Limb (tissue), 2 donors: ENCODE results near the gene LEMD2.
A peak's percentile ranks its signal among the peaks of the same experiment; 100 is the strongest.

Experiments used
- DNase-seq, 2 donors: peaks; one replicate each; pipeline ENCODE4 v3.0.0-alpha.2; 2016; ENCODE audit errors: extremely low spot score in 2 of 2

Gene LEMD2

DNA sequence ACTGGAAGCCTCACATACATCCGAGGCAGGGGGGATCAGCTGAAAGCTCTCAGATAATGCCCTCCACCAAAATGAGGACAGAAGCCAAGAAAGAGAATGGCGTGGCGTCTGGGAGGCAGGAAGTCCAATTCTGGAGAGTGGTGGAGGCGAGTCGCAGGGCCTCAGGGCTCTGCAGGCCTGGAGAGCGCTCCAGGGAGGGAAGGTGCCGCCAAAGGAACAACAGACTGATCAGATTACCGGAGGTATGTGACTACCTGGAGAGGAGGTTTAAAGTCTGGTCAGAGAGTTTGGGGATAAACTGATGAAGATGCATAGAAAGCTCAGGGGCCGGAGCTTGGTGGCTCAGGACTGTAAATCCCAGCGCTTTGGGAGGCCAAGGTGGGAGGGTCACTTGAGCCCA, 31.0 kb downstream of the LEMD2 start:
- DNase-seq: no peak

DNA sequence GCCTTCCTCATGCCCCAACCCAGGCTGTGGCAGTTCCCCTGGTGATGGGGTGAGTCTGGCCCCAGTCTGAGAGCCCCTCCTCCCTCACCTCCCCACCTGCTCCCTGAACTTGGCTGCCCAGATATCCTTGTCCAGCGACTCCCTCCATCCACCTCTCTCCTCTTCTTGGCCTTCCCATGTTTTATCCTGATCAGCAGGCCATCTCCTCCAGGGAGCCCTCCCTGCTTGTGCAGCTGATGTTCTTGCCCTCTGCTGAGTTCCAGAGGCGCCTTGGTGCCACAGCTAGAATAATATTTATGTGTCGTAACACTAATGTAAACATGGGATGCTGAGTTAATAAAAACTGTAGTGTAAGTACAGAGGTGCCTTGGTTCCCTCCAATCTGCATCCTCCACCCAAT, 31.8 kb downstream of the LEMD2 start:
- DNase-seq: no peak

GRCh38 chr6:33756211-33756954, 32.5 kb downstream of the LEMD2 start:
- no peak for DNase-seq

- DNase-seq: no peak
Observed at GRCh38 chr6:33755070-33755869, 33.7 kb downstream of the LEMD2 start.

- DNase-seq: no peak
Observed at GRCh38 chr6:33754222-33754621, 34.7 kb downstream of the LEMD2 start.

GRCh38 chr6:33752646-33753015, 36.3 kb downstream of the LEMD2 start:
- DNase-seq: no peak

DNA sequence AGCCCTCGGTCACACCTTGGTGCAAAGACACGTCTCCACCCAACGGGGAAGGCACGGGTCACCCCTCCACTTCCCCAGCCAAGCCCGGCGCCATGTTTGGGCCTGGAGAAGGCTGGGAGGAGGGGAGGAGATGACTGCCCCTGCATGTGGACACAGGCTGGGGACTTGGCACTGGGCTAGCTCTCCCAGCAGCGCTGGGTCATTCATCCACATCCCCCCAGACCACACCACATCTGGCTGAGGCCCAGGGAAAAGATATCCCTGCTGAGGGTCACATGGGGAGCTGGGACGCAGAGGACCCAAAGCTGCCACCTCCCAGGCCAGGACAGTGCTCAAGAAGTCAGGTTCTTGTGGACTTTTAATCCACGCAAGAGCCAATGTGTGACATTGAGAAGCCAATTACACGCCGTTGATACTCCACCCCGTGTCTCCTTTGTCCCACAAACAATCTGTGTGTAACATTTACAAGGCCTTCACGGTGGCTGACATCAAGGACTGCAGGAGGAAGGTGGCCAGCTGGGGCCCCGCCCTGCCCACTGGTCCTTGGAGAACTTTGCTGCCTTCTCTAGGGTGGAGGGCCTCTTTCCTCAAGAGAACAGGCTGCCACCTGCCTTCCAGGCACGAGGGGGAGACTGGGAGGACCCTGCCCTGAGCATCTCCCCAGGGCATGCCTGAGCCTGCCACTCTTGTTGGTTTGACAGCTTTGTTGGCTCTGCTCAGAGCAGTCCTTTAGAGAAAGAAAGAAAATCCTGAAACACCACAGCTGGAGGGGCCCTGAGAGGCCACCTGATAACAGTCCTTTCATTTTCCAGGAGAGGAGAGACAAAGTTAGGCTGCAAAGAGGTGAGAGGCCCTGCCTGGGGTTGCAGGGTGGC, 36.9 kb downstream of the LEMD2 start:
- no peak for DNase-seq

DNA sequence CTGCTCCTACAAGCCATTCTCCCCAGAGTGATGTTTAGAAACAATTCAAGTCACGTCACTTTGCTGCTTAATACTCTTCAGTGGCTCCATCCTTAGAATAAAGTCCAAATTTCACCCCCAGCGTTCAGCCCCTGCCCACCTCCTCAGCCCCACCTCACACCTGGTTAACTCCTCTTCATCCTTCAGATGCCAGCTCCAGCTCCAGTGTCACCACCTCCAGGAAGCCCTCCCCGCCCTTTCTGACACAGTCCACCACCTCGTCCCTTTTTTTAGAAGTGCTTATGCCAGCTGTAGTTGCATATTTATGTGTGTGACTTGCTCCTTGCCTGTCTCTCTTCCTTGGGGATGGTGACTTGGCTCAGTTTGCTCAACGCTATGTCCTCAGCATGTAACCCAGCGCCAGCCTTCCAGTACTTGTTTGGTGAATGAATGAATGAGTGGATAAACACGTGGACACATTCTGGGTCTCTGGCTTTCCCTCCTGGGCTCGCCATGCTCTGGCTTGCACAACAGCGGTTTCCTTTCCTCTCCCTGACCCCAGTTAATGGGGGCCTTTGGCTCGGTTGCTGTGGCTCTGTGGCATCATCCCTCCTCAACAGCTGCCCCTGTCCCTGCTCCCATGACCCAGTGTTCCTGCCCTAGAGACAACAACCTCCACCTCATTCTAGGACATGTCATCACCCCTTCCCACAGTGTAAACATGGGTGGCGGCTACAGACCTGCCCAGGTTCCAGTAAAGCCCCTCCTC, 38.5 kb downstream of the LEMD2 start:
- no peak for DNase-seq

DNA sequence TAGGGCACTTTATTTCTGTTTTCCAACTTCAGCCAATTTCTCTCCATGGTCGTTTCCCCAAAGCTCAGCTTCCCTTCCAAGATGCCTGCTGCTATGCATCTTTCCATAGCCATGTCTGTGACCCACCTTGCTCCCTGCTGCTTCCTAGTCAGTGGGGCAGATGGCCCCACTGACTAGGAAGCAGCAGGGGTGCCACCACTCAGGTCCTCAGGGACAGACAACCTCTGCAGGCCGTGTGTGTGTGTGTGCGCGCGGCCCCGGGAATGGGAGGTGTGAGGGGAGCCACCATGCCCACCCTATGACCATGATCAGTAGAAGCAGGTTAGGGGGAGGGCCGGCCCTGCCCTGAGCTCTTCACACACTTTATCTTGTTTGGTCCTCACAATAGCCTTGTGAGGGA, 39.5 kb downstream of the LEMD2 start:
- DNase-seq: no peak

- no peak for DNase-seq
Observed at GRCh38 chr6:33748841-33749240, 40.1 kb downstream of the LEMD2 start.

DNA sequence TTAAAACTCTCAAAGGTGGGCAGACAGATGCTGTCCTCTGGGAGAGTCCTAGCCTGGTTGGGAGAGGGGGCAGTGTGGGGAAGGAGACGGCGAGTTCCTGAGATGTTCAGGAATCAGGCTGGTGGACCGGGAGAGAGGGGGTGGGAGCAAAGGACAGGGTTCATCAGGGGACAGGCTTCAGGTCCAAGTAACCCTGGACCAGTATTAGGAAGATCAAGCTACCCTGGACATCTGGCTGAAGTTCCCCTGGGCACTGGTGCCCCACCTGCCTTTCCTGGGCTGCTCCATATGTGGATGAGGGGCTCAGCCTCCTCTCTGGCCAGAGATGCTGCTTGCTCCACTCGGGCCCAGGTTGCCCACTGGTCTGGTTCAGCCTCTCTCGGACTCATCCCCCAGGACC, 41.1 kb downstream of the LEMD2 start:
- DNase-seq: no peak

GRCh38 chr6:33746651-33747100, 42.3 kb downstream of the LEMD2 start, which contains the start of gene IP6K3:
TSS of gene IP6K3 (minus strand) at chr6:33746905. CDS start at chr6:33735476, 11,429 bp downstream.
- no peak for DNase-seq

DNA sequence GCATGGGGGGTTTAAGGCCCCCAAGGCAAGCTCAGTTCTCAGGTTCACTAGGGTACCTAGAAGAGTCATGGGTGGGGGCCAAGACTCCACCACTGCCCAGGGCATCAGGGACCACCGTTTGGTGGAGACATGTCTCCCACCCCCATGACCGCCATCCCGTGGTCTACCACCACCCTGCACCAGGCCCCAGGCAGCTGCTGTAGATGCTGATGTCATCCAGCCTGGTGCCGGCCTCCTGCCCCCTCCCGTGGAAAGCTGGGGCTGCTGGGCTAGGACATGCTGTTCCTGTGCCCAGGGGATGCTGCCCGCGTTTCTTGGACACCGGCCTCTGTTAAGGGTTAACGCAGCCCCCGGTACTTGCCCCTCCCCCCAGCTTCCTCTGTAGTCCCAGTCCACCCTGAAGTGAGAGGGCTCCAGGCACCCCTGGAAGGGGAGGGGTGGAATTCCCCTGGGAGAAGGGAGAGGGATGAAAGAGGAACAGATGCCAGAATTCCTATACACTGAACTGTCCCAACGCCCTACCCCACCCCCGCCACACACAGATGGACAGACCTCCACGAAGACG, 42.8 kb downstream of the LEMD2 start:
- DNase-seq: peak in 1 of 2 donors; percentile 63

GRCh38 chr6:33745548-33745947, 43.4 kb downstream of the LEMD2 start:
- DNase-seq: no peak

GRCh38 chr6:33744895-33745546, 43.9 kb downstream of the LEMD2 start:
- DNase-seq: peak in 1 of 2 donors; percentile 52

DNA sequence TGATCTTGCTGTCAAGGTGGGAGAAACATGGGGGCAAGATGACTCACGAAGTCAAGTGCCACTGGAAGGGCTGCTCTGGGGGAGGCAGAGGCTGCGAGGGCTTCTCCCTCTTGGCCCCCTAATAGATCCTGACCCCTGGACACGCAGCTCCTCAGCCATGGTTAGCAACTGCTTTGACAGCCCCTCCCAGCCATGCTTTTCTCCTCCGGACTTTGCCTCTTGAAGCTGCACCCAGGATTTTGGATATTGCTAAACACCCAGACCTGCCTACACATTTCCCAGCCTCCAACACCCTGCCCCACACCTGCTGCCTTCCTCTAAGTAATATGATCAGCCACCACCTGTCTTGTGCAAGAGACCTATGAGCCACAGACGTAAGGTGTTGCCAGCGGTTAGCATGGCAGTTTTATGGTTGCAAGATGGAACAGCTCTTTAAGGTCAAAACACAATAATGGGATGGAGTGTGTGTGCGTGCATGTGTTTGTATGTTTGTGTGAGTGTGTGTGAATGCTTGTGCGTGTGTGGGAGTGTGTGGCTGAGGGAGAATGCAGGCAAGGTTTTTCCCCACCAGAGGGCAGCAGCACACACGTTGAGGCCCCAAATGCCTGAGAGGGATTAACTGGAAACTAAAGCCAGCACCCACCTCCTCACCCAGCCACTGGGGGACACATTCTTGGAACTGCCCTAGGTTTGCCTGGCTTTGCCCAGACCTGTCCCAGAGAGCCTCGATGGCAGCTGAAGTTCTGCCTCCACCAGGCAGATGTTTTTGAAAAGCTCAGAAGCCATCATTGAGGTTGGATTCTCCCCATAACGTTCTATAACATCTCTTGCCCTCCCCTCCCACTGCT, 44.7 kb downstream of the LEMD2 start:
- DNase-seq: peak; percentile 72 to 86

DNA sequence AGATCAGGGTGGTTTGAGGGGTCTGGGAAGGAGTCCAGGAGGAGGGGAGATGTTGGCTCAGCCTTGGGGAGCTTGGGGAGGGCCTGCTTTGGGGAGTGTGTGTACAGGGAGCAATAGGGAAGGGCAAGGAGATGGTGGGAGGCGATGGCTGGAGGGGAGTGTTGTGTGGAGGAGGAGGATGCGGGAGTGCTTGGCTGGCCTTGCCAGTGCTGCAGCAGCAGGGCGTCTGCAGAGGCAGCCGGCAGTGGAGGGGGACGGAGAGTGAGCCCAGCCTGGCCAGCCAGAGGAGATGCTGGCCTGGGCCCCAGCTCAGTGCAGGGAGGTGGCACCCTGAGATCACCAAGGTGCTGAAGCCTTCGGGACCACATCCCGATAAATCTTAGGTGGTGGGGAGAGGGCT, 46.1 kb downstream of the LEMD2 start:
- no peak for DNase-seq

DNA sequence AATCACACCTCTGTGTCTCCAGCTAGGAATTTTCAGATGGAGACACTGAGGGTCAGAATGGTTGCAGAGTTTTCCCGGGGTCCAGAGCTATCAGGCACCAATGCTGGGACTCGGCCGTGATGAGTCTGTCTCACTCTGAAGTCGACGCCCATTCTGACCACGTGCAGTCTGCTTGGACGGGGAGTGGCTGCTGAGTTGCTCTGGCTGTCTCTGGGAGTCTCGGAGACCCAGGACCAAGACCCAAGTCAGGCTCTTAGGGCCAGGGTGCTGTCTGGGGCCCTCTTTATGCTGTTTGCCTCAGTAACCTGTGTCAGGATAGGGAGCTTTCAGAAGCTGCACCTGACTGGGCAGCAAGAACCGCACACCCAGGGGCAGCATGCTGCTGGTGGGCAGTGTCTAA, 46.8 kb downstream of the LEMD2 start:
- no peak for DNase-seq

DNA sequence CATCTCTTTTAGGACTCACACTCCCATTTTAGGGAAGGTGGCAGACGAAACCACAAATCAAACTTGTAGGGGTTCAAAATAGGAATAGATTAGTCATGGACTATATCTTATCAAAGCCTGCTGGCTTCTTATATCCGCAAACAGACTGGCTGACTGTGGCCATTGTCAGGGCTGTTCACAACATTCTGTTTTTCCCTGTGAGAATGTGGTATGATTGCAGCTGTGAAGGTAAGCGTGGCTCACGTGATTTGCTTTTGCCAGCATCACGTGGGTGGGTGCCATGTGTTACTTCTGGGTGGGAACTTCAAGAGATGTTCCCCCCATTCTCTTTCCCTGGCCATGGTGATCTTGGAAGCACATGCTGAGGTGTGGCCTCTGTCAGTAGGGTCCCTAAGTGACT, 48.1 kb downstream of the LEMD2 start:
- no peak for DNase-seq
